Tibial nerve (tissue), 3 donors: ENCODE data around the gene SURF4.

Source experiments
- CTCF ChIP-seq, 5 experiments: fragments of 200-600 bp in 3 of 5; fragments of 450-650 bp in 2 of 5; sonication (generic) in 3 of 5; IDR thresholded peaks; one replicate each; pipeline ENCODE4 v1.5.1; 2016 to 2019; ENCODE audit warnings: antibody characterized with exemption in 5 of 5, mild to moderate bottlenecking in 3 of 5, moderate library complexity in 2 of 5
- POLR2A ChIP-seq, 2 donors: fragments of 450-650 bp; IDR thresholded peaks; one replicate each; pipeline ENCODE4 v1.6.1; 2017; ENCODE audit warnings: antibody characterized with exemption in 2 of 2, mild to moderate bottlenecking in 2 of 2, moderate library complexity in 2 of 2

GRCh38 chr9:133366435-133366834 lies 9.4 kb downstream of the SURF4 start:
- no peak for TF ChIP-seq CTCF (IDR thresholded peaks at IDR 0.05)
- TF ChIP-seq POLR2A (IDR thresholded peaks at IDR 0.05): no peak
